Hematopoietic multipotent progenitor cell treated with erythropoietin and hydrocortisone succinate and interleukin-3 and kit ligand, for 4 days (in vitro differentiated cells): ENCODE results near the gene GRB10.
A peak's percentile ranks its signal among the peaks of the same experiment; 100 is the strongest.
"Not testable (repeated sequence)": the region's sequence is repeated elsewhere in the genome, so short reads cannot be mapped to it uniquely, and the experiment has no call there.

Experiments
- DNase-seq: peaks from one replicate; pipeline ENCODE4 v3.0.0-alpha.2; 2015

The GRB10 gene

DNA sequence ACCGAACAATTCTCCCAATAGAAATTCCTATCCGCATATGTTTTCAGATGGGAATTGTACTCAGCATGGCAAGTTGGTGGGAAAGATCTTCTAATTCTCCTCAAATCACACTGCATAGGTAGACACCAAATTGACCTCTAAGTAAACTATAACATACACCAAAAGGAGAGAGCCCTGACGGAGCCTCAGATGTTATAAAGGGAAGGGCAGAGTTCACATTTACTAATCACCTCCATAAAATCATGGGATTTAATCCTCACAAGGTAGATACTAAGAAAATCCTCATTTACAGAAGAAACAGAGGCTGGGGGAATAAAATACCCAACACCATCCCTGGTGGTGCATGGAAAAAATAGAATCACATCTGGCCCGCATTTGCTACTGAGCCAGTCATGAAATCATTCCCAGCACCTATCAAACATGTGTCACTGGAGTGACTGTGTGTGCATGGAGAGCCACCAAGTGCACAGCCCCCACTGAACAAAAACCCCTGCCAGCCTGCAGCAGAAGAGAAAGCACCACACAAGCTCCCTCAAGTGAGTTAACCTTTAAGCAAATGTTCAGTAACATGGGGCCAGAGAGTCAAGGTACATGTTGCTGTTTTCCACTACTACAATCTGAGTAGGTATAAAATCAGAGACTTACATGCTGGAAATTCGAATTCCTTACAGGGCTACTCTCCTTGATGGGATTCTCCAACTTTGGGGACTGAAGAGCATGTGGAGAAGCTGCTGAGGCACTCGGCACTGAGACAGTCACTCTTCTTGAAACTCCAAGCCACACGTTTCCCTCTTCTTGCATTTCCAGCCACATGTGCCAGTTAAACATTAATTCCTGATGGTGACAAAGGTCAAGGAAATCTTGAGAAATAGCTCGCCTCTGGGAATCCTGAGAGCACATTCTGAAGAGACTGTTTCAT is 217.8 kb downstream of the GRB10 start, which contains the start of gene DDC:
Gene DDC, minus strand, starts transcription at position 766 of the 919 bp plus-strand sequence. CDS start 21,320 bp downstream, outside the sequence.
- no peak for DNase-seq

DNA sequence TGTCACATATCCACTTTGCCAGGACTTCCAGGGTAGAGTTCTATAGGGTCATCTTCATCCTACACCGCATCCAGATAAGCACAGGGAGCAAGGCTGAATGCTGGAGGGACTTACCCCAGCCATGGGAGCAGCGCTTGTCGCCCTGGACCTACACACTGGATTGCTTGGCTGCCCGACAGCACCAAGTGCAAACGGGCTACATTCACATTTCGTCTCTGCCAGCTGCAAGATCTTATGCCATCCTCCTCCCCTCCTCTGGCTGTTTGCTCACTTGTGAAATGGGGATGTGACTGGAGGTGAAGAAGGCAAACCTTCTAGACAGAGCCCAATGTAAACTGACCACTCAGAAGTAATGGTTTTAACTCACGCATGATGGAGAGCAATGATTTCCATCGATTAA is 218.5 kb downstream of the GRB10 start:
- DNase-seq, result no peak

DNA sequence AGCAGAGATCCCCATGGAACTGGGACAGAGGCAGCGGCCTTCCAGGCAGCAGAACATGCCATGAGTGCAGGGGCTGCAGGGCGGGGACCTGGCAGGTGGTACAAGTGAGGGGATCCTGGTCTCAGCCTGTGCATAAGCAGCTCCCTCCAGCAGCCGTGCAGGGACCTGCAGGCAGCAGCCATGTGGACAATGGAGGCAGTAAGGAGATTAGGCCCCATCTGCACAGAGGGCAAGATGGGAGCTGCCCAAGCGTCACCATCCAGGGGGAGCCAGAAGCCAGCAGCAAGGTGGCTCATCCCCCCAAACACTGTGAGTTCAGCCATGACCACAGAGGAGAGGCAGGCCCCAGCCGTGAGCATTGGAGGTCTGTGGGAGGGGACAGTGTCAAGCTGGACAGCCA is 220.6 kb downstream of the GRB10 start:
- no peak for DNase-seq

DNA sequence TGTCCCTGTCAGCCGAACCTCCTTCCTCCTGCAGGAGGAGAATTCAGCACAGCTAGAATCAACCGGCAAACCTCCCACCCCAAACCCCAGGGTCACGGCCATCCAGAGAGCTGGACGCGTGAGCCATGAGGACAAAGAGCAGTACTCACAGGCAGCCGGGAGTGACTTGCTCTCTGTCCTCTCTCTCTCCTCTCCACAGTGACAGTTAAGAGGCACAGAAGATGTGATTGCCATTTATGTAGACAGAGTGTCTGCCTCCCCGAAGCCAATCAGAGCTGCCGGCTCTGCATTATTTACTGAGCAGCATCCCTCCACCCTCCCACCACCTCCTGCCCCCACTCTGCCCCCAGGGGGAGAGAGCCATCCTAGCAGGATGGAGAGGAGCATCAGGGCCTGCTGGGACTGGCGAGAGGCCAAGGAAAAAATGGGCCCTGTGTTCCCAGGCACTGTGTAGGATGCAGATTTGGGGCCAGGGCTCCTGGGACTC is 221.8 kb downstream of the GRB10 start:
- DNase-seq, result no peak

DNA sequence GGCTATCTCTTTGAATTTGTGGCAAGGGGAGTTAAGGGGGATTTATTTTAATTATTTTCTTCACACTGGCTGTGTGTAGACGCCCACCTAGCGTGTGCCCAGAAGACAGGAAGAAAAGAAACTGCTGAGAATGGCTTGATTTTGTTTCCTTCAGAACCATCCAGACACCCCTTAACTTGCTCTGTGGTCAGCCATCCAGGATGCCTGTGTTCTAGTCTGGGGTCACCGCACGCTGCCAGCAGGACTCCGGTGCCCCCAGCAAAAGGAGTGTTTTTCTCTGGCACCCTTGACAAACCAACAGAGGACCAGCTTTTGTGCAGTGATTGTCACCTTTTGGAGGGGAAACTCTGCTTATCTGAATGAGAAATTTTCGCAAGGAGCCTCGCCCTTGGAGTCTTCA is 222.8 kb downstream of the GRB10 start:
- peak; percentile 25 for DNase-seq

DNA sequence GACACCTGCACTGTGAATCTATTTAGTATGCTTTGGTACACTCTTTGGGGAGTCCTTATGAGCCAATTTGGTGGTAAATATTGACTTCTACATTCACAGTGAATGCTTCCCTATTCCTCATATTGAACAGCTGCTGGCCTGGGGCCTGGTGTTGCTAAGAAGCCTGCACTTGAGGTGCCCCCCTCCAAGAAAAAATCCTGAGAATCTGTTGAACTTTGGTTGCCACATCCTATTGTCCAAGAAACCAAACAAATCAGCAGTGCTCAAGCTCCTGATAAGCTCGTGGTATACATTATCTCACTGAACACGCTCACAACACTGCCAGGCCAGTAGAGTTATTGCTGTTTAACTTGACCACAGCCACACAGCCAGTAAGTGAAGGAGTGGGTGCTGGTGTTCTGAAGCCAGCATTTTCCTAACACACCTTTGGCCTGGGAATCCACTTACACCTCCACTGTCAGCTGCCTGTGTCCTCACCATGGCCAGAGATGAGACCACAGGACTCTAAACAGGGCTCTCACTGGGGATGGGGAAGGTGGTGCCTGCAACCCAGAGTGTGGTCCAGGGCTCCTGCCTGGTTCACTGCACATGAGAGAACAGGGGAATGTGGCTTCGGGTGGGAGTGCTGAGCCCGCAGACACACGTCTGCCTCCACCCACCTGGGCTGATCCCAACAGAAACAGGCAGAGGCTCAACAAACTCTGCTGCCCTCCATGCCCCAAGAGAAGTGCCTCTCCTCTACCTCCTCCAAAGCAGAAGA is 224.2 kb downstream of the GRB10 start:
- peak; percentile 83 for DNase-seq

DNA sequence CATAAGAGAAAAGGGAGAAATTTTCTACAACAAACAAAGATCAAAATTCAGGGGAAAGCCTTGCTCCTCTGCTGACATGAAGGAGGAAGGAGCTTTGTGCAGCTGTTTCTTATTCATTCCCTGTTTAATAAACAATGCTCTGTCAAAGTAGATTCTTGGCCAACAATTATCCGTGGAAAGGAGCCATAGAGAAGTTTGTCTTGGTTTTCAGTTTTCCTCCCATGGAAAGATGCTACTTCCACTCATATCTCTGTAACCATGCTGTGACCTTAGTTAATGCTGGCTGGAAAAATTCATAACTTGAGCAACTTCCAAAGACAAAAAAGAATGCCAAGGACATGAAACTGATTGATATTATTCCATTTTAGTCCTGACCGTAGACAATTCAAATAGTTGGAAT is 225.6 kb downstream of the GRB10 start:
- DNase-seq, result no peak

DNA sequence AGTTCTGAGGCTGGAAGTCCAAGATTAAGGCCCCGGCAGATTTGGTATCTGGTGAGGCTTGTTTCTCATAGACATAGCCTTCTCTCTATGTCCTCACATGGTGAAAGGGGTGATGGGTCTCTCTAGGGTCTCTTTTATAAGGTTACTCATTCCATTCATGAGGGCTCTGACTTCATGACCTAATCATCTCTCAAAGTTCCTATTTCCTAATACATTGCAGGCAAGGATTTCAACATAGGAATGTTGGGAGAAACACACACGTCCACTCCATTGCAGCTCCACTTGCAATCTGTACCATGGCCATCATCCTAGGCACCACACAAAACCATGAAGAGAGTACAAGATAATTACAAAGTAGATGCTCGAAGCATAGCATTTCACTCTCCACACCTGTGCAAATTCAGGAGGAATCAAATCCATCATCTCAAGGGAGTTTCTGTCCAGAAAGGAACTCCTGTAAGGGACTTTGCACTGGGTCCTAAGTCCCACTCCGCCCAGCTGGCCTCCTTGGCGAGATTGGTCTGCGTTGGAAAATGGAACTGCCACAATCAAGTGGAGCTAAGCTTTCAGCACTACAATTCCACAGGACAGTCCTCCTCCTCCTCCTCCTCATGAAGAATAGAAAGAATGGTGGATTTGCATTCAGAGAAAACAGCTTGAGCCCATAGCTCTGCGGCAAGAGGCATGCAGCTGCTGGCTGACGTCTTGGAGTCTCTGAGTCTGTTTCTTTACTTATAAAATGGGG is 226.3 kb downstream of the GRB10 start:
- DNase-seq, result no peak

DNA sequence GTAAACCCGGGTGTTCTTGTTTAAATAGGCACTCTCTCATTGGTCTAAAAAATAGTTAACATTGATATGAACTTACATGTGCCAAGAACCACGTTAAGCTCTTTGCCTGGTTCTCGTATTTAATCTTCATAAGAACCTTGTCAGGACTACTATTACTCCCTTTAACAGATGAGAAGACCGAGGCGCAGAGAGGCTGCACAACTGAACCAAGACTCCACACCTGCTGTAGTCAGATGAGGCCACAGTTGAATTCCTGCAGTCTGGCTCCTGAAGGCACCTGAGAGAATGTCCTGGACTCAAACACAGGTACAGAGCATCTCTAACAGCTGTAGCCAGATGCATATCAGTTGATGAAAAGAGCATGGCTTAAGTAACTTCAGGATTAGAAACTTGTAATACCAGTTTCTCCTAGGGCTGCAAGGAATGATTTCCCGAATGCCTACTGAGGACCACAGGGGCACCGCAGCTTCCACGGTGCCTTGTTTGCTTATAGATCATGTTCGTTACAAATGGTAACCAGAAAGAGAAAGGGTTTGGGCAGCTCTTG is 227.0 kb downstream of the GRB10 start:
- DNase-seq, result no peak

DNA sequence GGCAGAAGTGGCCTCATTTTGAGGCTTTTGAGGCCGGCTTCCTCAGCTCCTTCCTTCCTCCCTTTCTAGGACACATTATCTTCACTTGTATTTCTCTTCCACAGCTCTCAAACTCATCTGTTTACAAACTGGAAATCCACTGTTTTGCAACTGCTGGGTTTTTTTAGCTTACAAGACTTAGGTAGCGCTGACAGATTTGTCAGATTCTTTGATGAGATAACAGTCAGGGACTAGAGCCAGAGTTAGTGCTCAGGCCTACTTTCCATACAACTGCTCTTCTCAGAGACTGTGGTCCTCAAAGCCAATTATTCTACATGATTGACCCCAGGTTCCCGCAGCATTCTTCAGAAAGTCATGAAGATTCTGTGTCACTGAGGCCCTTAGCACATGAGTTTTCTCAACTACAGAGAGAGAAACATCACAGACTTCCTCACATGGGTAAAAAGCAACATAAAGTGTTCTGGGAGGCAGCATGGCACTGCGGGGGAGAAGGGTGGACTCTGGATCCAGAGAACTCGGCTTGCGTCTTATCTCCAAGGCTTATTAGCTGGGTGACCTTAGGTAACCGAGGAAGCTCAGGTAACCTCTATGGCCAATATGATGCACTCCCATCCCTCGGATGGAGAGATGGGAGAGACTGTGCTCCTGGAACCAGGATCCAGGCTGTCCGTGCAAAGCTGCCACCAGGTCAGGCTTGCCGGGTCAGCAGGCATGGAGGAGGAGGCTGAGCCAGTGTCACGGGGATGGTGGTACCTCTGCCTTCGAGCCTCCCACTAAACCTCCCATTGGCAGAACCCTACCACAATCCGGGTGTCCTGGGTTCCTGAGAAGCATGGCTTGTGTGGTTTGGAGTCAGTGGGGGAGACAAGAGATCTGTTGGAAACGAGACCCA is 228.0 kb downstream of the GRB10 start:
- no peak for DNase-seq

DNA sequence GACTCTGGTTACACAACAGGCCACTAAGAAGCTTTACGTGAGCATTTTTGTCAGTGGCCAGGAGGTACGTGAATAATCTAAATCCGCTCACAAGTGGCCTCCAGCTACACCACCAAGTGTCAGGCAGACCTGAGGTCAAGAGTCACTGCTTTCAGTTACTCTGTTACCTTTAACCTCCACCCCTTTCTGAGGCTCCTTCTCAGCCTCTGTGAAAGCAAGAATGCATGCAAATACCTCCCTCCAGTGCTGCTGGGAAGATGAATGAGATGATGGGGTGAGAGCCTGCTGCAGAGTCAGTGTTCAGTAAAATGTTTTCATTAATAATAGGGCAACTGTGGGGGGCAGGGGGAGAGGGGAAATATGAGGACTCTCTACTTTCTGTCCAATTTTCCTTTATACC is 228.7 kb downstream of the GRB10 start:
- DNase-seq, result no peak

DNA sequence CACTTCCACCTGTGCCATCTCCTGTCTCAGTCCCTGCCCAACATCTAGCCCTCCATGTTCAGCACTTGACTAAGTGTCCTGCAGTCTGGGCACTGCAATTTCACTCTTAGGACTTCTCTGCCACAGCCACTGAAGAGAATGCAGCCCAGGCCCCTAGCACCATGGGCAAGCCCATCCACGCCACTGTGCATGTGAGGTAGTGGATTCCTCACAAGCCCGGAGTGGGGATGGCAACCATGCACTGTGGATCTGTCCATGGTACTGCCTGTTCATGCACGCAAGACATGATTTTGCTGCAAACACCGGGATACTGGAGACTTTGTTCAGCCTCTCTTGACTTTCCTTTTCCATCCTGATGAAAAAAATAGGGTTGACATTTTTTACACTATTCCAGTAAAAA is 229.8 kb downstream of the GRB10 start:
- DNase-seq, result peak; percentile 71

DNA sequence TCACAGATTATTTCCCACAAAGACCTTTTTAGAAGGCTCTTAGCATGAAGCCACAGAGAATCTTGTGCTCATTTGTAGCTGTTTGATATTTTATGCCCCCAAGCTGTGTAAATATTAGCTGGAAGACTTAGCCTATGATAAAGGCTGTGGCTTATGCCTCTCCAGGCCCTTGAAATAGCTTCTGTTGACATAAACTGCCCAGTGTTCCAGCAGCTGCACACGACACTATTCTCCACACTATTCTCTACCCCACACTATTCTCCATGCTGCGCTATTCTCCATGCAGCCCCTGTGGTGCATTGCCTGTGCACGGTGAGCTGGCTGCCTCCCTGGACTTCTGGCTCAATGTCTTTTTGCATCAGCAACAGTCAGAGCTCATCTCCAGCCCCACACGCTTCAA is 230.6 kb downstream of the GRB10 start:
- DNase-seq, result no peak

DNA sequence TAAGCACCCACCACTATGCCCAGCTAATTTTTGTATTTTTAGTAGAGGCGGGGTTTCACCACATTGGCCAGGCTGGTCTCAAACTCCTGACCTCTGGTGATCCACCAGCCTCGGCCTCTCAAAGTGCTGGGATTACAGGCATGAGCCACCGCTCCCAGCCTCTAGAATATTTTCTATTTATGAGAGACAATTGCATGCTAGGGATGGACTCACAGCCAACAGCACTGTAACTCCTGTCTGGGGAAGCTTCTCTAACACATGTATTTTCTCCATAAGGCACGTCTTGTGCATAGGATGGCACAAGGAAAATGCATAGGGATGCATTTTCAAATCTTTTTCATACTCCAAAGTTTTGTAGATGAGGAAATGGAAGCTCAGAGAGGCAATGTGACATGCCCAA is 237.1 kb downstream of the GRB10 start:
- not testable (repeated sequence) for DNase-seq

DNA sequence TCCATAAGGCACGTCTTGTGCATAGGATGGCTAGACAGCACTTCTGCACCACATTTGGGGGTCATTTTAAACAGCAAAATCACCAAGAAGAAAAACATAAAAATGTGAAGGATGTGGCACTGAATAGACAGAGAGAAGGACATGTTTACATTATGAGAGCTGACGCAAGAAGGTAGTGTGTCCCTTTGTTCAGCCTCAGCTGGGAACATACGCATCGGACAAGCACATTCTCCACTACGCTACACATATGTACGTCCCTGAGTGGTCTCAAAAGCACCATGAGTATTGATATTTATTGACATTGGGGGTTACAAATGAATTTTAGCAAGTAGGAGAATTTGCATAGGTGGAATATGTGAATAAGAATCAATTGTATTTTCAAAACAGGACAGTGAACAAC is 237.7 kb downstream of the GRB10 start:
- no peak for DNase-seq

DNA sequence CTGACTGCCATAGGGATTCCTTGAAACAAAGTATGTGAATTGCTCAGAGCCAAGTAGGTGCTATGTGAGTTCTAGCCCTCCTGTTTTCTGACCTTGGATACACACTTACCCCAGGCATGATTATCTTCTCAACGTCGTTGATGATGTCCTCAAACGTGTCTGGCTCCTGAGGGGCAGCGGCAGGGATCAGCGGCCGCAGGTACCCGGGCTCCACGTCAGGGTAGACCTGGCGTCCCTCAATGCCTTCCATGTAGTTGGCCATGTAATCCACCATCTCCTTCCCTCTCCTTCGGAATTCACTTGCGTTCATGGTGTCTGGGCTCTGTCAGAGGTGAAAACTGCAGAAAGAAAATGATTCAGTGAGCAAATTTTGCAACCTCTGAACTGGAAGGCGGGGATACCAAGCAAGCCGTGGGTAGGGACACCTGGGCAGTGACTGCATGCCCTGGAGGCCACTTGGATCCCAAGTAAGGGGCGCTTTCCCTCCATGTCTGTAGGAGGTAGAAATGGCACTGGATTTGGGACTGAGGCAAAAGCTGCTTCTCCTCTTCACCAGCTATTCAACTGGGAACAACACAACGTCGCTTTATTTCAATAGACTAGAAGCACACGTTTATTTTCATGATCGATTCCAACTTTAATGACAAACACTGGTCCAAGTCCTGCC is 238.8 kb downstream of the GRB10 start:
- no peak for DNase-seq

DNA sequence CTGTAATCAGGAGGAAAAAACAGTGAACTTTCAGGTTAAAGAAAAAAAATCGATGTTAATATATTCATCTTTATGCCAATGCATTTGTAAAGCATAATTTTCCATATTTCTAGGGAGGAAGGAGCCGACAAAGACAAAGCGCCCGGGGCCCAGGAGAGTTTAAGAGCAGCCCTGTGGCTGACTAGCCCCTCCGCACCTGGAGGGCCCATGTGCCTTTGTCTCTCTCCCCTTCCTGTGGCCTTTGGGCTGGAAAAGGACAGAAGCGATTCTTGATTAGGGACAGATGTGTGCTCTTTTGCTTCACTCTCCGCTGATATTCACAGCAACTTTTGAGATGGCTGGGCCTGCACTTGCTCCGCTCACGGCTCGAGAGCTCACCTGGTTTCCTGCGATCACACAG is 240.6 kb downstream of the GRB10 start:
- DNase-seq, result no peak

DNA sequence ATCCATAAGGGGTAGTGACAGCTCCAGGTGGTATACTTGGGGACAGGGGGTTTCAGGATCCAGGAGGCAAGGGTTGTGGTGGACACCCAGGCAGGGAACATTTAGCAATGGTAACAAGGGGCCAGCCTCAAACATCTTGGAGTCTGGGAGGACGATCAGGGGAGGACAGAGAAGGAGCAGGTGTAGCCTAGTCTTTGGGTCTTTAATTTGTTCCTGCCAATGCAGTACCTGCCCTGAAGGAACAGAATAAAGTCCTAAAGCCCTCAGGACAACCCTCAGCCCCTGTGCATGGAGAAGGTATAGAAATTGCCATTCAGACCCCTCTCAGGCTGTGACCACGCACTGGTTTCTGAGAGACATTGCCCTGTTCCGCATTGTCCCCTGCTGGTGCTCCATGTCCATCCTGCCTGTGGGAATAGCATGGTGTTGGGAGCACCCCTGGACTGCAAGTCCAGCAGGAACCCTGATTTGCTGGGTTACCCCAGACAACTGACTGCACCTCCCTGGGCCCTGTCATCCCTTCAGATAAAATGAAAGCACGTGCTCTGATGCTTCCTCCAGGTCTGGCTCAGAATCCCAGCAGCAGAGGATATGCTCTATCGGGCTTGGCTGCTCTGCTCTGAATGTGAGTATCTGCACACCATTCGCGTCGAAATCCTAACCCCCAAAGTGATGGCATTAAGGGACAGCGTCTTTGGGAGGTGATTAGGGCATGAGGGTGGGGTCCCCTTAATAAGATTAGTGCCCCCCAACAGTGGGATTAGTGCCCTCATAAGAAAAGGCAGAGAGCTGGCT is 241.7 kb downstream of the GRB10 start:
- no peak for DNase-seq
